Mammary epithelial cell (primary cell): Measurements from ENCODE around the gene KRTAP4-16.
"Not testable (repeated sequence)": the region's sequence is repeated elsewhere in the genome, so short reads cannot be mapped to it uniquely, and the experiment has no call there.

ENCODE experiments used
- CTCF ChIP-seq, 2 donors: IDR thresholded peaks in 1 of 2; conservative IDR thresholded peaks in 1 of 2; 2 replicates each; pipeline ENCODE4 v1.5.1; 2011 to 2012; ENCODE audit warnings: inconsistent platforms in 2 of 2, low read length in 2 of 2, mild to moderate bottlenecking in 2 of 2, control low read depth in 1 of 2, low read depth in 1 of 2; ENCODE audit not compliant: insufficient read depth in 1 of 2; ENCODE audit errors: extremely low read depth in 1 of 2
- EZH2 ChIP-seq: IDR thresholded peaks from 2 replicates; pipeline ENCODE4 v1.6.1; 2012; ENCODE audit warnings: low read length, inconsistent platforms, borderline replicate concordance

GRCh38 chr17:41117846-41118386 lies 15.9 kb upstream of the KRTAP4-16 start, which contains the start of gene KRTAP4-11:
- not testable (repeated sequence) for TF ChIP-seq CTCF (conservative IDR thresholded peaks at IDR 0.05 in 1 of 2, IDR thresholded peaks at IDR 0.05 in 1 of 2; ENCODE audit: extremely low read depth in 1 of 2, insufficient read depth in 1 of 2, low read depth in 1 of 2, low read length in 2 of 2); EZH2
